HG03457 (cell line): ENCODE results near the gene CC2D2B.
A peak's percentile ranks its signal among the peaks of the same experiment; 100 is the strongest.
"Not testable (repeated sequence)": the region's sequence is repeated elsewhere in the genome, so short reads cannot be mapped to it uniquely, and the experiment has no call there.

Experiments used
- ATAC-seq: cut with Tn5 transposase; IDR thresholded peaks from one replicate; pipeline ENCODE4 v1.9.1; 2021; ENCODE audit warnings: moderate number of reproducible peaks; ENCODE audit not compliant: unreplicated experiment

The CC2D2B gene

GRCh38 chr10:96014473-96015102 is 106.8 kb downstream of the CC2D2B start:
- no peak for ATAC-seq

GRCh38 chr10:96017191-96017687 is 109.5 kb downstream of the CC2D2B start:
- peak; percentile 67 for ATAC-seq

DNA sequence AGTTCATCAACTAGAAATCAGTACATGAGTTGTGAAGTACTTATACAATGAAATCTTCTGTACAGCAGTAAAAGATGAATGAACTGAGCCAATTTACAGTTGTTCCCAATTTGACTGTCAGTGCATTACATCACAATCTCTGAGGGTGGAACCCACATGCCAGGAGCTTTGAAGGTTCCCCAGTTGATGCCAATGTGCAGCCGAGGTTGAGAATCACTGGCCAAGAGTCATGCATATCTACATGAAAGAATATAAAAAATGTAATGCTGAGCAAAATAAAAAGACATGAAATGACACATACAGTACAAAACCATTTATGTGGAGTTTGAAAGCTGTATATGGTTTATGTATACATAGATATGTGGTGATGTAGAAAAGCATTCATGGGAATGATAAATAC is 113.6 kb downstream of the CC2D2B start:
- ATAC-seq, result no peak

DNA sequence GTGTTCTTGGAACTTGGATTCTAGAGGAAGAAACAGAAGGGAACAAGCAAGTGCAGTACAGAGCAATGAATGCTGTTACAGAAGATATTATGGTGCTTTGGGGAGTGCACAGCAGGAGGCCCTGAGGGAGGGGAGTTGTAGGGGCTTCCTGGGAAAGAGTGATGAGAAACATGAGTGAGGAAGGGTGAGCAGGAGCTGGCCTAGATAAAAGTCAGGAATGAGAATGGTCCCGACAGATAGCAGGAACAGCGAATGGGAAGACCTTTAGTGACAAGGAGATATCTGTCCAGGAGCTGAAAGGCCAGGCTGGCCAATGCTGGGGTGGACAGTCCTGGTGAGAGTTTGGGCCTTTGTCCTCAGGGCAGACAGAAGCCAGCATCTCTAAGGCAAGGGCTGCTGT is 115.0 kb downstream of the CC2D2B start:
- no peak for ATAC-seq

GRCh38 chr10:96023168-96023567 is 115.4 kb downstream of the CC2D2B start:
- no peak for ATAC-seq

DNA sequence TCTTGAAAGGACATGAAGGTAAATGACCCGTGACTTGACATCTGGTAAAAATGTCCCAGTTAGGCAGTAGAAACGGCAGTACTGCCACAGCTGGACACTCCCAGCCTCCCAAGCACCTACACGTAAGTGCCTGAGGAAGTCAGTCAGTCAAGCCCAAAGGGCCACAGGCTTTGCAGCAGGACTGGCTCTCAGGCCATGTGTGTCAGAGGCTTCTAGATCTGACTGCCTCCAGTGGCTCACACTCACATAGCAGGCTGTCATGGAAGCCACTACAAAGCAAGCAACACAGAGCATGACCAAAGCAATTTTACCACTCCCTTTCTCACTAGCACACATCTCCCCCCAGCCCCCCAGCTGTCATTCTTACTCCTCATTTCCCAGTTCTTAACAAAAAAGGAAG is 117.8 kb downstream of the CC2D2B start:
- ATAC-seq, result no peak

DNA sequence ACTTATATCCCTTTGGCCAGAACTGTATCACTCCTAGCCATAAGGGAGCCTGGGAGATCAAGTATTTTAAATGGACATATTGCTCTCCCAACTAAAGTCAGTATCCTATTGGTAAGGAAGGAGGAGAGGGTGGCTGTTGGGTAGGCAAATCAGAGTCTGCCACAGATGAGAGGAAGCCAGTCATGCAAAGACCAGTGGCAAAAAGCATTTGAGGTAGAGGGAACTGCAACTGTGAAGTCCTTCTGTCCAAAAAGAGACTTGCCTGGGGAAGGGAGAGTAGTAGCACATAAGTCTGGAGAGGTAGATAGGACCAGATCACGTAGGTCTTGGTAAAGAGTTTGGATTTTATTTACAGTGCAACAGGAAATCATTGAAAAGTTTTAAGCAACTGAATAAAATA is 126.8 kb downstream of the CC2D2B start:
- no peak for ATAC-seq

DNA sequence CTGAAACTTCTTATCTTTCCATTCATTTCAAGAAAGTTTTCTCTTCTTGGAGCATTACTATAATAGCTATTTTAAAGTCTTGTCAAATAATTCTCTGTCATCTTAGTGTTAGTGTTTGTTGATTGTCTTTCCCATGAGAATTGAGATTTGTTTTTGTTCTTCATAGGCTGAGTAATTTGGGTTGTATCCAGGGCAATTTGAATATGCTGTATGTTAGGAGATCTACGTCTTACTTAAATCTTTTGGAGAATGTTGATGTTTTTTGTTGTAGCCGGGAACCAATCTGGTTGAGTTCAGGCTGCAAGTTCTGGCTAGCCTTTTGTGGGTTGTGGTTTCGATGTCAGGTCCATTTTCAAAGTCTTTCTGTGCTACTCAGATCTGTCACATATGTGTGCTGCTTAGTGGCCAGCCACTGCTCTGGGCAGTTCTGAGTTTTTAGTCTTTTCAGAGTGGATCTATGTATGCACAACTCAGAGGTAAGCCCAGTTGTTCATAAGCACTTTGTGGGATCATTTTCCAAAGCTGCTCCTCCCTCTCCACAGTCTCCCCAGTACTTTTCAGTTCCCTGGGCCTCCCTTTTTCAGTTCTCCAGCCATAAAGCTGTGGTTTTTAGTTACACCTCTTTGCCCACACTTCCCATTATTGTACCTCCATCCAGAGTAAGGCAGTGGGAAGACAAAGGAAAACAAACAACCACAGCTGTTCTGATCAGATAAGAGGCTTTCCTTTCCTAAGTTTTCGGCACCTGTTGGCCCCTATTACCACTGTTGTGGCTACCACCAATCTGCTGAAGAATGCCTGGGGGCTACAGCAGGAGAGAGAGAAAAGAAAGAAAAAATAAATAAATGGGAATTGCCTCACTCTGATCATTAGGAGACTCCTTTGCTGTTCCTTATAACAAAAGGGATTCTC is 131.0 kb downstream of the CC2D2B start:
- no peak for ATAC-seq

DNA sequence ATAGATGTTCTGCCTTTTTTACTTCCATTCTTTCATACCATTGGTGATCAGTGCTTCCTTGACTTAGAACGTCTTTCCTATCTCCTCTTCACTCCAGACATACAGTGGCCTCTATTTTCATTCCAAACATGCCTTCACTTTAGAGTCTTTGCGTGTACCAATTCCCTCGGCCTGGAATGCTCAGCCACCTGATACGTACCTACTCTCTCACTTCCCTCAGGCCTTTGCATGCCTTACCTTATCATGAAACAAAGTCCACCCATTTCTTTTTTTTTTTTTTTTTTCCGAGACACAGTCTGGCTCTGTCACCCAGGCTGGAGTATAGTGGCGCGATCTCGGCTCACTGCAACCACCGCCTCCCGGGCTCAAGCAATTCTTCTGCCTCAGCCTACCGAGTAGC is 133.4 kb downstream of the CC2D2B start:
- ATAC-seq, result no peak

GRCh38 chr10:96043033-96043892 is 135.5 kb downstream of the CC2D2B start, which contains the start of gene CCNJ:
Gene CCNJ (plus strand): TSS chr10:96043583. CDS start chr10:96044394, 811 bp downstream.
- peak; percentile 85 for ATAC-seq

- ATAC-seq, result peak; percentile 21
These were observed 136.3 kb downstream of the CC2D2B start for GRCh38 chr10:96043893-96044715.

DNA sequence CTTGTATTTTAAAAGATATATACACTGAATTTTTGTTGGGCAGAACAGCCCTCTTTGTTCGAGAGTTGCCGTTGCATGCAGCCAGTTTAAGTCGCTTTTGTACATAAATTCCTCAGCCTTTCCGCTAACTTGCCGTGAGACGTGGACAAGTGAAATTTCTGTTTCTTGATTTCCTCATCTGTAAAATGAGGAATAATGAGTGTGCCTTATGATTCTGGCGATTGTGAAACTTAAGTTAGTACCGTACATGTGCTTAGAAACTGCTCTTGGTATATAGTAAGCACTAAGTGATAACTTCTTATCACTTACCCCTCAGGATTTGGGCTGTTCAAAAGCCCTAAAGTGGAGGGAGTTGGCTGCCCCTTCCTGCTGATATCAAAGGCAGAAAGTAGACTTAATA is 137.0 kb downstream of the CC2D2B start:
- no peak for ATAC-seq

DNA sequence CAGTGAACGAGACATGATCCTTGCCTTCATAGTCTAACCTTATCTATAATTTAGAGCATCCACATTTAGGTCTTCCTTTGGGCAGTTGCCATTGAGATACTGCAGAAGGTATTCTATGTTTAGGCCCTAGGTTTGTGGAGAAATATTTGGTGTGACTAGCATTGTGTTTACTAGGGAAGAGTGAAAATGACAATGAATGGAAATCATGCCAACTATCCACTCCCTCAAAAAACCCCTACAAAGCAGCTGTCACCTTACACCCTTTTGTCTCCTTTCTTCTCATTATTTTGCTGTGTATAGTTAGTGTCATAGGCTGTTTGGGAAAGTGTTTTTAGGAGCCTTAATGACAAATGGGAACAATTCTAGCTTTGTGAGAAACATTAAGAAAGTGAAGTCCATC is 138.8 kb downstream of the CC2D2B start:
- no peak for ATAC-seq

- ATAC-seq, result no peak
These were observed 139.4 kb downstream of the CC2D2B start for GRCh38 chr10:96047004-96047649.

- not testable (repeated sequence) for ATAC-seq
These were observed 140.2 kb downstream of the CC2D2B start for GRCh38 chr10:96047925-96048324.

GRCh38 chr10:96049340-96049739 is 141.6 kb downstream of the CC2D2B start:
- ATAC-seq, result no peak

DNA sequence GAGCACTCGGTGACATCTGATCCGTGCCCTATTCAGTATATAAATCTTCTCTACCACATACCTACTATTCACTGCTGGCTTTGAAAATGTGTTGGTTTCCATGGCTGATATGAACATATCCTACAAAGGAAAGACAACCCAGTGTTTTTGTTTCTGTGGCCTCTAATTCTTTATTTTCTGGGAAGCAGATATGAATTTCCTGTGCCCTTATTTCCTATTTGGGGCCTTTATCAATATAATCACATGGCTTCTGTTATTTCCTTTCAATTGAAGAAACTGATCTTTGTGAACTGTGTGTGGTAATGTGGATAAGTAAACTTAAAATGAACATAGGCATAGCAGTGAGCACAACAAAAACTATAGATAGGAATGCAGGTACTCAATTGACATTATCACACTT is 146.2 kb downstream of the CC2D2B start:
- ATAC-seq, result no peak

DNA sequence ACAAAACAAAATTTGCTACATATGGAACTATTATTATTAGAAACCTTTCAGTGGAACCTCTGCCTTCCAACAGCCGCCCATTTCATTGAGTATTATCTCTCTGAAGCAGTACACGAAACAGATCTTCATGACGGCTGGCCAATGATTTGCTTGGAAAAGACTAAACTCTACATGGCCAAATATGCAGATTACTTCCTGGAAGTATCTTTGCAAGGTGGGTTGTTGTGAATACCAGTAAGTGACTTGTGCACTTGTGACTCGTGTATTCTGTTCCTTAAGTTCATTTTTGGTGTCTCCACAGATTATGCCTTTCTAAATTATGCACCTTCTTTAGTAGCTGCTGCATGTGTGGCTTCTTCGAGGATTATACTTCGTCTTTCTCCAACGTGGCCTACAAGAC is 149.0 kb downstream of the CC2D2B start:
- ATAC-seq, result no peak

DNA sequence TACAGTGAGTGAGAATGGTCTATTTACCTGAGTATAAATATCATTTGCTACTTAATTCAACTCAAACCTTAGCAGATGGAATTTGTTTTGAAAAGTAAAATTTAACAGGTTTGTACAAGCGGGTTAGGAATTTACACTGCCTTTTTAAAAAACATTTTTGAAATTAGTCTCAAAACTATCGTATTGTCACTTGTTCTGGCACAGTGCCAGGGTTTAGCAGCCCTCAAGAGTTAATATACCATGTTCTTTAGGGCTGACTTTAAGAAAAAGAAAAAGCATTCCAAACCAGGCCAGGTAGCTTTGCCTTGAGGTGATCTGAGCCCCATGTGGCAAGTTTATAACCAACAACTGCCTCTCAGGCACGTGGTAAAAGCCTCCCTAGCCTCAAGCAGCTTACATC is 153.5 kb downstream of the CC2D2B start:
- no peak for ATAC-seq

GRCh38 chr10:96072674-96073073 is 164.9 kb downstream of the CC2D2B start:
- no peak for ATAC-seq
